Activated CD8-positive, alpha-beta memory T cell treated with anti-CD3 and anti-CD28 coated beads for 4 hours (primary cell): Measurements from ENCODE around the gene ABCD4.
"Not testable (repeated sequence)": the region's sequence is repeated elsewhere in the genome, so short reads cannot be mapped to it uniquely, and the experiment has no call there.

Experiments
- DNase-seq, 2 donors: peaks; one replicate each; pipeline ENCODE4 v3.0.0-alpha.2; 2020; ENCODE audit warnings: low read depth in 2 of 2

Gene ABCD4

DNA sequence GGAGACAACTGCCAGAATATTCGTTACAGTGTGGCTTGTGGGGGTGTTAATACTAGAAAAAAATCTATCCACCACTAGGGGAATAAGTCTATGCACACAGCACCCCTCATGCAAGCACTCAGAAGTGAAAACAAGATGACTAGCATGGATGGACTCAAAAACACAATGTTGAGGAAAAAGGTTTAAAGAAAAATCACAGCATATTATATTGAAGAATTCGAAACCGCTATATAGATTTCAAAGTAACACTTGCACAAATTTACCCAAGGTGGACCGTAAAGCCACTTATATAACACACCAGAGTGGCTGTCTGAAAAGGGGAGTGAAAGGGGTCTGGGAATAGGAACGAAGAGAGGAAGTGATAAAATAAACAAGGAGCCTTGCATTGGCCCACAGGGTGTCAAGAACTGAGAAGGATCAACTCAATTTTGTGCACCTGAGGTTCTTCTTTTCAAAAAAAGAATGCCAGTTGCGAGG is 544 bp downstream of the ABCD4 start:
- no peak for DNase-seq

DNA sequence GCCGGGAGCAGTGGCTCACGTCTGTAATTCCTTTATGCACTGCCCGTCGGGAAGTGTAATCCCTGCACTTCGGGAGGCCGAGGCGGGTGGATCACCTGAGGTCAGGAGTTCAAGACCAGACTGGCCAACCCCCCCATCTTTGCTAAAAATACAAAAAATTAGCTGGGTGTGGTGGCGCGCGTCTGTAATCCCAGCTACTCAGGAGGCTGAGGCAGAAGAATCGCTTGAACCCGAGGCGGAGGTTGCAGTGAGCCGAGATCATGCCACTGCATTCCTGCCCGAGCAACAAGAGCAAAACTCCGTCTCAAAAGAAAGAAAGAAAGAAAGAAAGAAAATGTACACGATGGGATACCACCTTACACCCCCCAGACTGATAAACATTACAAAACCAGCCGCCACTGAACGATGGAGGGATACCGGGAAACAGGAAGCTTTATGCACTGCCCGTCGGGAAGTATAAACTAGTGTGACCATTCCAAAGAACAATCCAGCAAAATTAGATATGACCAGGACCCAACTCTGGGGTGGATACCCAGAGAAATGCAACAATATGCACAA is 1.1 kb downstream of the ABCD4 start:
- no peak for DNase-seq

DNA sequence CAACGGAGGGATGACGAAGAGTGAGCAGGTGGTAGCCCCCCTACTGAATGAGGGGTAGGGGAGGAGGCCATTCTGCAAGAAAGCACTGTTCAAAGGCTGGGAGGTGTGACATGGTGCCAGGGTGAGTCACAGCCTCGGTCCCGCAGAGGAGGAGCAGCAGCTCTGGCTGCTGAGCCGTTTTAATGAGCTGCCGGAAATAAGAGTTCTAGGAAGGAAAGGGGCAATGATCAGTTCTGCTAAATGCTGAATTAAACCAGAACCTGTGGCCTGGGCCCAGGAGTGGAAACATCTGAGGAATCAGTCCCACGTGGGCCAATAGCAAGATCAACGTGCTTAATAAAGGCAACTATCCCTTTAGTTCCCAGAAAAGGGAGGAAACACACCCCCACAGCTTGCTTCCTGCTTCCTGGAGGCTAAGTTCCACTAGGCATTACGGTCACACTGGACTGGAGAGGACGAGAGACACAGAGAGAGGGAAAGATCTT is 3.6 kb downstream of the ABCD4 start:
- DNase-seq = no peak

DNA sequence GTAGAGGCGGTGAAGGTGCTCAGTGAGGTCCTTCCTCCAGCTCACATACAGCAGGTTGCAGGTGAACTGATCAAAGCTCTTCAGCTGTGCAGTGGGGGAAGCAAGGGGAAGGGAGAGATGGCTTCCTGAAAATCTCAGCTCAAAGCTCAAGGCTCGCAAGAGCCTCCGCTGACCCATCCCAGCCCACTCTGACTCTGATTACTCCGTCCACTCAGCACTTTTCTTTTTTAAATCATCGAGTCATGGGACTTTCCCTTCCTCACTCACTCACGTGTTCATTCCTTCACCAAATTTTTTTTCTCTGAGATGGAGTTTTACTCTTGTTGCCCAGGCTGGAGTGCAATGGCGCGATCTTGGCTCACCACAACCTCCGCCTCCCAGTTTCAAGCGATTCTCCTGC is 4.7 kb downstream of the ABCD4 start:
- no peak for DNase-seq

DNA sequence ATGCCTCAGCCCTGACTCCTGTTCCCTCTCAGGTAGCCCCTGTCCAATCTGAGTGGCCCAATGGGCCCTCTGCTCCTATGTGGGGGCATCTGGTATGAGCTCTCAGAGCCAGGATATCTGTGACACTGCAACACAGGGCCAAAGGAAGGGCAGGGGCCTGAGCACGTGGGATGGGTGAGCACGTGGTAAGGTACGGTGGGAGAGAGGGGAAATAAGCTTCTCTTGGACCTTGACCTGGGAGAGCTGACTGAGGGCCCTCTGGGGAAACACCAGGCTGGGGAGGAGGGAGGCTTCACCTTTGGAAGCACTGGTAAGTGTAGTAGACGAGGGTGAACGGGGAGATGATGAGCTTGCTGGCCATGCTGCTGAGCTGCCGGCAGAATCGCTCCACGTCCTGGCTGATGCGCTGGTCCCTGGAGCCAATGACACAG is 6.7 kb downstream of the ABCD4 start:
- no peak for DNase-seq

DNA sequence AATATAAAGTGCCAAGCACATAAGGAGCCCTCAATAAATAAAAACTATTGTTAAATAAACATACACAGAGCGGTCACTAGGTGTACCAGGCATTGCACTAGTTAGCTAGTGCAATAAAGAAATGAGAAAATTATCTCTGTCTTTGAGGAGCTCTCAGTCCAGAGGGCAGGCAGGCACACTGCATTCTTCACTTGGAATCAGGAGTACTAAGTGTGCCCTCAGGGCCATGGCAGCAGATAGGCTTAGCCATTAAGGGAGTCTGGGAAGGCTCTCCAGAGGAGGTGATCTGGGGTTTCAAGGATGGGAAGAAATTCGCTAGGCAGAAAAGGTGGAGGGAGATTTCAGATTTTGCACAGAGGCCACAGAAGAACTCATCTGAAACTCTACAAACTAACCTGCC is 9.1 kb downstream of the ABCD4 start:
- DNase-seq = no peak

DNA sequence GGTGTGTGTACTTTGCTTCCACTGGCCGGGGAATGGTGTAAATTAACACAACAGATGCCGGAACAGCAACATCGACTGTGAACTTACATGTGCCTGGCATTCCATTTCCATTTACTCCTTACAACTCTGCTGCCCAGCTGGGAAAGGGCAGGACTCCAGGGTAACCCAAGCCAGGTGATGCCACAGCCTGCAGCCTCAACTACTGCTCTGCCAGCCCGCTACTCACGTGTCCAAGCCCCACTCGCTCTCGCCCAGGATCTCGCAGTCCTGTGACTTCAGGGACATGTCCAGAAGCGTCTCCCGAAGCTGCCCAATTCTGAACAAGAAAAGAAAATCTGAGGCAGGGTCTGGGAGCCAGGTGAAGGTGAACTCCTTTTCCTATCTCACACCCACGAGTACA is 10.7 kb downstream of the ABCD4 start:
- DNase-seq = no peak

DNA sequence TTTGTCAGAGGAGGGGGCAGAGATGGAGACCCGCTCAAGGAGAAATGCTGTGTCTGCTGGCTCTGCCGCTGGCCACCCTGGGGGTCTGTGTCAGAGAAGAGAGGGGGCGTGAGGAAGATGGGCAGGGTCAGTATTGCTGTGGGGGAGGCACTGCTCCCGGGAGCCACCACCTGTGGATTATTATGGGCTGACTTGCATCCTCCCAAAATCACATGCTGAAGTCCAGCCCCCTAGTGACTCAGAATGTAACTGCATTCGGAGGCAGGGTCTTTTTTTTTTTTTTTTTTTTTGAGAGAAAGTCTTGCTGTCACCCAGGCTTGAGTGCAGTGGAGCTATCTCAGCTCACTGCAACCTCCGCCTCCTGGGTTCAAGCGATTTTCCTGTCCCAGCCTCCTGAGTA is 12.3 kb downstream of the ABCD4 start:
- no peak for DNase-seq

DNA sequence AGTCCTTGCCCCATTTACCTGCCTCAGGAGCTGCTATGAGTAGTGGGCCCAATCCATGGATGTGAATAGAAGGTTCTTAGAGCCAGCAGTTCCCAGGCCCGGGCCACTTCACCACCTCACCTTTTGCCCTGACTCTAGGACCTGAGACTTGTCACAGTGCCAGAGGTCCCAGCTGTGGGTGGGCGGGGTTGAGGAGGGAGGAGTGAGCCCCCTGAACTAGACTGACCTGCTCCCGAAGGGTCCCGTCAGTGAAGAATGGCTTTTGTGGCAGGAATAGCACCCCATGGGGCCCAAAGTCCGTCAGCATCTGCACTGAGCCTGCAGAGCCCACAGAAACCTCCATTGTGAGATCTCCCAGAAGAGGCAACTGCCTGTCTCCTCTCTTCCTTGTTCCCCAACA is 12.9 kb downstream of the ABCD4 start:
- no peak for DNase-seq

DNA sequence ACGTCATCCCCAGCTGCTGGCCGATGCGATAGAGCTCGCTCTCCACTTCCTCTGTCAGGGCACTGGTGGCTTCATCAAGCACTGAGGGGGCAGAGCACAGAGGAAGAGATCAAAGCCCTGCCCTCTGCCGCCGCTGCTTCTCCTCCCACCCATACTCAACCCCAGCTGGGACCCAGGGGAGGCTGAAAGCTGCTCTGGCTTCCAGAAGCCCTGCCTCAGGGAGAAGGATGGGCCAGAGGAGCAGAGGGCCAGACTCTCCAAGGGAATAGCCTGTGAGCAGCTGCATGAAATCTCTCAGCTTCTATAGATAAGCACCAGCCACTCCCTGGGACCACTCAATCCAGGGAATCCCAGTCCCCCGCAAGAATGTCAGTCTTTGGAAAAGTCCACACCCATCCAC is 16.0 kb downstream of the ABCD4 start:
- no peak for DNase-seq

DNA sequence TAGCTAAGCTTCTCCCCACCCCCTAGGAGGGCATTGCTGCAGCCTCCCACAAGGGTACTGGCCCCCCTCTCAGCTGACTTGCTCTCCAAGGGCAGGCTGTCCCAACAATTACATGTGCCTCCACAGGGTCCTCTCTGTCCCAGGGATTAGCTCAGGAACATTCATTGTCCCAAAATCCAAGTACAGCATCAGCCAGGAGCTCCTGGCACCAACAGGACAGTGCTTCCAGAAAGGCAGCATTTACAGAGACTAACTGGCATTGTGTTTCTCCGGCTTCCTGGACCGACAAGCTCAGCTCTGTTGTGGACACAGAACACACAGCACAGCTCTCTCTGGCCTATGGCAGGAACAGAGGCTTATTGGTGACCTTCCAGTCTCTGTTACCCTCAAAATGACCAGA is 21.7 kb downstream of the ABCD4 start:
- no peak for DNase-seq

DNA sequence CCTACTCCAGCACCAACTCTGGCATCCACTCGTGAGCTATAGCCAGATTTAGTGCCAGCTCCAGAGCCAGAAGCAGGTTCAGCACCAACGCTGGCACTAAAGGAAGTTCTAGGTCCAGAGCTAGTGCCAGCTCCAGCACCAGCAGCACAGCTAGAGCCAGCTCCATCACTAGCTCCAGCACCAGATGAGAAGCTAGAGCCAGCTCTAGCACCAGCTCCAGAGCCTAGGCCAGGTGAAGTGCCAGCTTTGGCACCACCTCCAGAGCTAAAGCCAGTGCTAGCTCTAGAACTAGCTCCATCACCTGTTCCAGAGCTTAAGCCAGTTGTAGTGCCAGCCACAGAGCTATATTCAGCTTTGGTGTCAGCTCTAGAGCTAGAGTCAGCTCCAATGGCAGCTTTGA is 24.7 kb downstream of the ABCD4 start:
- DNase-seq = no peak

DNA sequence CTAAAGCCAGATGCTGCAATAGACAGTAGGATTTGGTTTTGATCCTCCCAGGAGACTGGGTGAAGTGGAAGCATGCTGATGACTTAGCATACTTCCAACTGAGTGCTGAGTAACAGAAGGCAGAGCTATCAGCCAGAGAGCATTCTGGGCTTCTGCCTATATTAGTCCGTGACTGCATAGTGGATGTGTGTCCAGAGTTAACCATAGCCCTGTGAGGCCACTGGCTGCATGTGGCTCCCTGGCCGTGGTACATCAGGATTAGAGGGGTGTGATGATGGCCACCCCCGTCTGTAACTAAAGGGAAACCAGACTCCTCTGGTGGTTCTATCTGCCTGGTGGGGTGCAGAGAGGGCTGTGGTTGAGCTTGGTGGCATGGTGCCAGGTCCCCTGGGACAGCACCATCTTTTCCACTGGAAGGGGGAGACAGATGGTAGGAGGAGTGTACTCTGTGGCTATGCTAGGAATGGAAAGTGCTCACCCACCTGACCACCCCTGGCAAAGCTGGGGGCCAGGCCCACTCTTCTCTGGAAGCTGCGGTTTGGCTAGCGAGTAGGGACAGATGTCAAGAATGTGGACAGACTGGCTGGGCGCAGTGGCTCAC is 27.4 kb downstream of the ABCD4 start:
- no peak for DNase-seq

DNA sequence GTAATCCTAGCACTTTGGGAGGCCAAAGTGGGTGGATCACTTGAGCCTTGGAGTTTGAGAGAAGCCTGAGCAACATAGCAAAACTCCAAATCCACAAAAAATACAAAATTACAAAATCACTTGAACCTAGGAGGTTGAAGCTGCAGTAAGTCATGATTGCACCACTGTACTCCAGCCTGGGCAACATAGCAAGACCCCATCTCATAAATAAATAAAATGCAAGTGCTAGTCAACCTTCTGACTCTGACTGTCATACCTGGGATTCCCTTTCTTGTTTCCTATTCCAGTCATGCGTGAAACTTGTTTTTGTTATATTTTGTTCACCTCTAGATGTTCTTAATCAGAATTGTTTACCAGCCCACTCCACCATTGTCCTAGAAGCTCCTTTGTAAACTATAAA is 31.4 kb downstream of the ABCD4 start:
- no peak for DNase-seq

DNA sequence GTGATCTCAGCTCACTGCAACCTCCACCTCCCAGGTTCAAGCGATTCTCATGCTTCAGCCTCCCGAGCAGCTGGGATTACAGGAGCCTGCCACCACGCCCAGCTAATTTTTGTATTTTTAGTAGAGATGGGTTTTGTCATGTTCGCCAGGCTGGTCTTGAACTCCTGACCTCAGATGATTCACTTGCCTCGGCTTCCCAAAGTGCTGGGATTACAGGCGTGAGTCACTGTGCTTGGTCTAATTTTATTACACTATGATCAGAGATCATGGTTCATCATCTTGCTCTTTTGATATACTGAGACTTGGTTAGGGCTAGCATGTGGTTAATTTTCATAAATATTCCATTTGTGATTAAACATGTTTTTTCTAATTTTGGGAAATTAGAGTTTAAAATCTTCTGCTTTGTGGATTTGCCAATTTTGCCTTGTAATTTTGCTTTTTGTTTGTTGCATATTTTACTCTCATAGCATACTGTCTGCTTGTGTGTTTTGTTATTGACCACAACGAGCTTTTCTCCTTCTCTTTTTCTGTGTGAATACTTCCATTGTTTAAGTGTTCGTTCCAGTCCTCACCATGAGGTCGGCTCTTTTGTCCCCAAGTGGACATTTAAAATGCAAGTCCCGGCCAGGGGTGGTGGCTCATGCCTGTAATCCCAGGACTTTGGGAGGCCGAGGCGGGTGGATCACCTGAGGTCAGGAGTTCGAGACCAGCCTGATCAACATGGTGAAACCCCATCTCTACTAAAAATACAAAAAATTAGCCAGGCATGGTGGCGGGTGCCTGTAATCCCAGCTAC is 32.2 kb downstream of the ABCD4 start:
- not testable (repeated sequence) for DNase-seq

DNA sequence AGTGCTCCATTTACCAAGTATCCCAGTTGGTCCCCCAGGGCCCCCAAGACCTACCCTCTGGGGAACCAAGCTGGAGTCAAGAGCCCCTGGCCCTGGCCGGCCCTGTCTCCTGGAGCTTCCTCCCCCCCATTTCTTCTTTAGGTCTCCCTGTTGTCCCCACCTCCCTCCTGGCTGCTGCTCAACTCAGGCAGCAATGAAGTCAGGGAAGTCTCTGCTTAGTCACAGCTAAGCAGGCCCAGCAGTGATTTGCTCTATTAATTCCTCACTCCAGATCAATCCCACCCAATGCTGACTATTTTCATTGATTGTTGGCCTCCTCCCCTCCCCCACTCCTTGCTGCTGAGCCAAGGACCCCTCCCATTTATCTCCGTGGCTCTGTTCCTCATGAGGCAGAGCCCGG is 35.1 kb downstream of the ABCD4 start:
- no peak for DNase-seq

DNA sequence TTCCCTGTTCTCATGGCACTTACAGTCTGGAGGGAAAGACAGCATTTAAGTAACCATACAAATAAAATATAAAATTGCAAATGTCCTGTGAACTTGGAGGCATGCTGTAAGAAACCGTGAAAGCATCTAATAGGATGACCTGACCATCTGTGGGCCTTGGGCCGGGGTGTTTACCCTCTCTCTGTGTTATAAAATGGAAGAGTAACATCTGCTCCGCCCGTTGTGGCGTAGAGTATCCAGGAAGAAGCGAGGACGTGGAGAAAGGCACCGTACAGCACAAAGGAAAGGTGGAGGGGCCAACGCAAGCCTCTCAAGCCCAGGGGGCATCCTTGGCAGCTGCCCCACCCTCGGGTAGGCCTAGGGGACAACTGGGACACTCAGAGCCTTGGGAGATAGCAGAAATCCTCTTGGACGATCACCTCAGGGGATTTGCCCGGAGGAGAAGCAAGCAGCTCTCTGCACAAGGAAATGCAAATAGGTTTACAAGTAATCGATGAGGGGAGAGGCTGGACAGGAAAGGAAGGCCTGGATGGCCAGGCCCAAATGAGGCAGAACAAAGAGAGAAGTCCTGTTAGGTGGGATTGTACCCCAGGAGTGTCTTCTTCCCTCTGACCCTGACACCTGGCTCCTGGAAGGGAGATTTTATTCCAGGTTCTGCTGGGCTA is 37.3 kb downstream of the ABCD4 start:
- DNase-seq = no peak

DNA sequence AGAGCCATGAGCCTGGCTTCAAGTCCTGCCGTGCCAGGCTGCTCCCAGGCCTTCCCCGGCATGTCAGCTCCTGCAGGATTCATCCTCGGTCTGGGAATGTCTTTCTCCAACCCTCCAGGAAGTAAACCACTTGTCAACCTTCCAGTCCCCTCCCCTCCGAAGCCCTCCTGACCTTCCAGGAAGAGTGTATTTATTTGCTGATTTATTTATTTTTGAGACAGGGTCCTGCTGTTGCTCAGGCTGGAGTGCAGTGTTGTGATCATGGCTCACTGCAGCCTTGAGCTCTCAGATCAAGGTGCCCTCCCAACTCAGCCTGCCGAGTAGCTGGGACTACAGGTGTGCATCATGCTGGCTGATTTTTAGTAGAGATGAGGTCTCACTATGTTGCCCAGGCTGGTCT is 38.8 kb downstream of the ABCD4 start:
- DNase-seq = no peak

DNA sequence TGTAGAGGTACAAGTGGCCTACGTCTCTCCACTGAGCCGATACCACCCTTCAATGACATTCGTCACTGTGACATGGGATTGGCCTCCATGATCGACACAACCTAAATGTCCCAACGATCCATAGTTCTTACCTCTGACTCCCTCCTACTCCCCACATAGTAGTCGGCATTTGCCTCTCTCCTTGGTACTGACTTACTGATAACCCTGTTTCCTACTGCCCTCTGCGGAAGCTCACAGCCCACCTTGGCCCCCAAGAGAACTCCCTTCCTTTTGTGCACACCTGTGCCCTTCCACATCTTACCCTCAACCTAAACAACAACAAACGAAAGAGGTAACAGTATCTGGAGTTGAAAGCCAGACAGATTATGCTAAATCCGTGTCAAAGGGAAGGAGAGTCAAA is 39.6 kb downstream of the ABCD4 start:
- DNase-seq = no peak

DNA sequence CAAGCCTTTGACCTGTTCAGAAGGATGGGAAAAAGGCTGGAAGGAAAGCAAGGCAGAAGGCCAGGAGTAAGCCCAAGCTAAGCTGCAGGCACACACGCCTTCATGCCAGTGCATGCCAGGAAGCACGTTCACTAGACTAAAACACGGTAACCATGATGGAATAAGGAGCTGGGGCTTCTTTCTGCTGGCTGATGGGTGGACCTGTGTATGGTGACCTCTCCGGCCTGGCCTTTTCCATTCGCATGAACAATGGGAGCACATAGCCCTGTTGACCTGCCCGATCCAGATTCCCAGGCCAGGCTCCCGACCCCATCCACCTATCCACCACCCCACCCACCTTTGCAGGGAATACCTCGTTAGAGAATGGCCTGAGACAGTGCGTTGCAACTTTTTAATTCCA is 40.7 kb downstream of the ABCD4 start:
- DNase-seq = no peak

DNA sequence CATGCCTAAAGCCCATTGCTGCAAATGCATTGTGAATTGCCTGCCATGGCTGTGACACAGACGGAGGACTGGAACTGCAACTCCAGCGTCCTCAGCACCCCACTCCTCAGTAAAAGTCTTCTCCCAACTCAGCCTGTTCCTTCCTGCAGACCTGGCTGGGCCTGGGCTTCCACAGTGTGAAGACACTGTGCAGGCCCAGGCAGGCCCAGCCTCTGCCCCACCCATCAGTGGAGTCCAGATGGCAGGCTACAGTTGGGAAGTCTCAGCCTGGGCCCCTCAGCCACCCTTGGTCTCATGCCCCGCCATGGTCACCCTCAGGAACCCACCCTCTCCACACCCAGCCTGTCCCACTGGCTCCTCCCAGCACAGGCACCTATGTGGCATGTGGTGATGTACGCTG is 41.4 kb downstream of the ABCD4 start:
- DNase-seq = no peak

DNA sequence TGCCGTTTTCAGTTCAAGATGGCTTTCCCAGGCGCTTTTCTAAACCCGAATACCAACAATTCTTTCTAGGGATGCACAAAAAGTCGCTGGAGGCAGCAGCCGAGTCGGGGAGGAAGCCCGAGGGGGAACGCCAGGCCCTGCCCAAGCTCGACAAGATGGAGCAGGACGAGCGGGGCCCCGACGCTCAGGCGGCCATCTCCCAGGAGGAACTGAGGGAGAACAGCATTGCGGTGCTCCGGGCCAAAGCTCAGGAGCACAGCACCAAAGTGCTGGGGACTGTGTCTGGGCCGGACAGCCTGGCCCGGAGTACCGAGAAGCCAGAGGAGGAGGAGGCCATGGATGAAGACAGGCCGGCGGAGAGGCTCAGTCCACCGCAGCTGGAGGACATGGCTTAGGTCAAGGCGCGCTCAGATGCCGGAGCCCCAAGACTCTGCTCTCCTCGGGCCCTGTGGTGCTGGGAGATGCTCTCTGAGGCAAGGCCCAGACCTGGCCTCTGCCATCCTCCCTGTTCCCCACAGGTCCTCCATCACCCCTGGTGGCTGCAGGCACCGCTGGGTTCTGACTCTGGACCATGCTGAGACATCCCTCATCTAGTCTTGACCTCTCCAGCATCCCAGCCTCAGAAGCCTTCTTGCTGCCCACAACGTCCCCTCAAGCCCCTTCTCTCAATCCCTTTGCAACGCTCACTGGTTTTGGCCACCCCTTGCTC is 42.1 kb downstream of the ABCD4 start:
- no peak for DNase-seq
